Loucy (cell line): ENCODE measurements around the gene SAPCD1.

Experiments used
- CTCF ChIP-seq: fragments of 200-600 bp; sonication (generic); conservative IDR thresholded peaks from 2 replicates; pipeline ENCODE4 v1.5.1; 2014; ENCODE audit warnings: mild to moderate bottlenecking, antibody characterized with exemption, low read length
- EZH2phosphoT487 ChIP-seq: fragments of 200-600 bp; IDR thresholded peaks from 2 replicates; pipeline ENCODE4 v1.6.1; 2018; ENCODE audit warnings: antibody characterized with exemption, mild to moderate bottlenecking, moderate library complexity, borderline replicate concordance

- TF ChIP-seq CTCF (no peak), EZH2phosphoT487 (no peak)
Observed at GRCh38 chr6:31805939-31806469, 43.5 kb downstream of the SAPCD1 start.
